Adipose tissue (tissue), 3 donors: ENCODE results near the gene DISC1. TPM values are rescaled to one million over a fixed set of nuclear protein-coding genes. Genes with fewer than 3 reads are reported as not detected.

ENCODE experiments used
- H3K27ac ChIP-seq: one replicate; pipeline ENCODE4 v1.5.1; 2013; ENCODE audit warnings: low read depth, low read length
- WGBS, 3 donors: extraction: QIAGEN DNeasy Blood & Tissue Kit; methylation state at CpG; one replicate each; pipeline ENCODE4 v1.1.7; 2013; 5-methylcytosine and 5-hydroxymethylcytosine counted together
- polyA plus RNA-seq, 3 donors: library from polyadenylated mRNA; stranded (reverse); fragments of 200-250 nt; gene quantifications; one replicate each; pipeline ENCODE4 v1.2.3, GENCODE V29; 2013
- donor health status: healthy with polysubstance abuse.
- donor health status: Bipolar disorder and iron deficiency.
- donor health status: healthy.

The DISC1 gene
- polyA plus RNA-seq, 3 donors = 0.48 to 1.5 (median 1.4) TPM

DNA sequence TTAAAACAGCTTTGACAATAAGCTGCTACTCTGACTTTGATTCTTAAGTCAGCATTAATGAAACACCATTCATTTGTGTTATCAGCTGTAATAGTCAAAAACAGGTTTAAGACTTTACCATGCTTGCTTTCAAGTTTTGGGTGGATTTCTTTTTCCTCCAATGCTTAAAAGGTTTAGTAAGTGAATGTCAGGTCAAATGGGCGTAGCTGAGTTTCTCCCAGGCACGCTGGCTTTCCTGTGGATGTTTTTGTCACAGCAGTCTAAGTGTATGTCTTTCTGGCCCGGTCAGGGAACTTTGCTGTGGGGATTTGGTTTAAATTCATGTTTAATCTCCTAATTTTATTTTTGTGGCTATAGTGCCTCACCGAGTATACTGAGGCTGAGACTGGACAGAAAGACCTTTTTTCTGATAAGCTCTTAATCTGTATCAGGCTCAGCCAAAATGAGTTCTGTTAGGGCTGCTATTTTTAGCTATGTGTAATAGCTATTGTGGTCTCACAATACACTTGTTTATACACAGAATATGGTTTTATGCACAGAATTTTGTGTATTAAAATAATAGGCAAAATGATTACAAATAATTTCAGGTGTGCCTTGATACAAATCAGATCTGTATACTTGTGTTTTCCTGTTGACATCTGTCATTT, 292.8 kb downstream of the DISC1 start:
- WGBS, 3 donors = 57 to 61% (median 59%) methylated on average over 4 of the region's 4 CpGs

DNA sequence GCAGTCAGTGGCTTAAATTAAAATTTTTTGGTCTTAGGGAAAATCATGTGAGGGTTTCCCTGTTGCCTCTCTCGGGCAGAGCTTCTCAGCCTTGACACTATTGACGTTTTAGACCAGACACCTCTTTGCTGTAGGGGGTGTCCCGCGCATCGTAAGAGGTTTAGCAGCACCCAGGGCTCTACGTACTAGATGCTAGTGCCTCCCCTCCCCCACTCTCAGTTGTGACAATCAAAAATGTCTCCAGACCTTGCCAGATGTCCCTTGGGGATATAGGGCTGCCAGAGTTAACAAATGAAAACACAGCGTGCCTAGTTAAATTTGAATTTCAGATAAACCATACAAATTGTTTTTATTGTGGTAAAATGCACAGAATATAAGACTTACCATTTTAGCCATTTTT, 293.3 kb downstream of the DISC1 start:
- H3K27ac ChIP-seq = no peak overlapping the region
- 55 to 75% (median 67%) methylated on average over 7 of the region's 7 CpGs for WGBS, 3 donors

More for the DNA sequence above, 292.8 kb downstream of the DISC1 start:
- no peak overlapping the region for H3K27ac ChIP-seq

- WGBS, 3 donors = 85 to 95% (median 94%) methylated on average over 4 of the region's 4 CpGs
- no peak overlapping the region for H3K27ac ChIP-seq
These were observed 295.2 kb downstream of the DISC1 start for GRCh38 chr1:231921646-231922345.

- 92 to 93% (median 93%) methylated on average over 12 of the region's 12 CpGs for WGBS, 3 donors
- no peak overlapping the region for H3K27ac ChIP-seq
These were observed 297.0 kb downstream of the DISC1 start for GRCh38 chr1:231923491-231924041.

GRCh38 chr1:231924180-231924579, 297.6 kb downstream of the DISC1 start:
- H3K27ac ChIP-seq = no peak overlapping the region
- 58 to 81% (median 77%) methylated on average over 7 of the region's 7 CpGs for WGBS, 3 donors

DNA sequence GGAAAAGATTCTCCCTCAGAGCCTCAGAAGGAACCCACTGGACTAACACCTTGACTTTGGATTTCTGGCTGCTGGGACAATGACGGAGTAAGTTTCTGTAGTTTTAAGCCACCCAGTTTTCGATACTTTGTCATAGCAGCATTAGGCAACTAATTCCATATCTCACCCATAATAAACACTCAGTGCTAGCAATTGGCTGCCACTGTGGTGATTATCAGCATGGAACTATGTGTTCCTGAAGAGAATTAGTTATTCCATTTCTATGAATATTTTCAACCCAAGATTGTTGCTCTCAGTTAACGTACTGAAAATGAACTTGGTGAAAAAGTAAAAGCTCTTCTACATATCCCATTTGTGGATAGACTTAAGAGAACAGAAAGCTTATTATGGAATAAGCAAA, 299.3 kb downstream of the DISC1 start:
- no peak overlapping the region for H3K27ac ChIP-seq
- 91 to 96% (median 92%) methylated on average over 3 of the region's 3 CpGs for WGBS, 3 donors

- H3K27ac ChIP-seq = no peak overlapping the region
- WGBS, 3 donors = 76 to 84% (median 83%) methylated on average over 1 of the region's 1 CpG
These were observed 299.8 kb downstream of the DISC1 start for GRCh38 chr1:231926340-231926739.

GRCh38 chr1:231926933-231927332, 300.3 kb downstream of the DISC1 start:
- 90 to 96% (median 93%) methylated on average over 2 of the region's 2 CpGs for WGBS, 3 donors
- H3K27ac ChIP-seq = no peak overlapping the region

- WGBS, 3 donors = 81 to 87% (median 82%) methylated on average over 7 of the region's 7 CpGs
- H3K27ac ChIP-seq = no peak overlapping the region
These were observed 300.8 kb downstream of the DISC1 start for GRCh38 chr1:231927431-231927830.

GRCh38 chr1:231929311-231929710, 302.7 kb downstream of the DISC1 start:
- 20 to 44% (median 43%) methylated on average over 8 of the region's 8 CpGs for WGBS, 3 donors
- no peak overlapping the region for H3K27ac ChIP-seq

DNA sequence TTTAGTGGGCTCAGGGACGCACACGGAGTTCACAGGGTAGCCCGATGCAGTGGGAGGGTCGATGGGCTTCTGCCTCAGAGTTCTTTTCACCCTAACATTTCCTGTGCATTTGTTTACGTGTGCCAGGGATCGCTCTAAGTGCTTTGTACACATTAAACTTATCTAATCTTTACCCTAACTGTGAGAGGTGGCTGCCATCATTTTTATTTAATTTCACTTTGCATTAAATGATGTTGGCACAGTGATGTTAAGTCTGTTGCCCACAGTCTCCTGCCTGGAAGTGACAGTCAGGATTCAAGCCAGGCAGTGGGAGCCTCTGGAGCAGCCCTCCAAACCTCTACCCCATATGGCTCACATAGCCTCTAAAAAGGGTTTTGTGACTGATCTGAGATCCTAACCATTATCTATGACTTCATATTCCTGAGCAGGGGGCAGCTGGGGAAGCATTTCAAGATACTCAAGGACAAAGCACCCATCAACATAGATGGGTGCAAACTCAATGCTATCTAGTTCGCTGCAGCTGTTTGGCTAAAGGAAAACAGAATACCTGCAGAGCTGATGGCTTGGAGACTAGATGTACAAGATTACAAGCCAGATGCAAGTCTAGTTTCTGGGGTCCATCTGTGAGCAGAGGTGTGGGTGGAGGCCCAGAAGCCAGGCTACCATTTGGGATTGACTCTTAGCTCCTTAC, 303.8 kb downstream of the DISC1 start:
- WGBS, 3 donors = 61 to 83% (median 81%) methylated on average over 7 of the region's 7 CpGs
- H3K27ac ChIP-seq = no peak overlapping the region

DNA sequence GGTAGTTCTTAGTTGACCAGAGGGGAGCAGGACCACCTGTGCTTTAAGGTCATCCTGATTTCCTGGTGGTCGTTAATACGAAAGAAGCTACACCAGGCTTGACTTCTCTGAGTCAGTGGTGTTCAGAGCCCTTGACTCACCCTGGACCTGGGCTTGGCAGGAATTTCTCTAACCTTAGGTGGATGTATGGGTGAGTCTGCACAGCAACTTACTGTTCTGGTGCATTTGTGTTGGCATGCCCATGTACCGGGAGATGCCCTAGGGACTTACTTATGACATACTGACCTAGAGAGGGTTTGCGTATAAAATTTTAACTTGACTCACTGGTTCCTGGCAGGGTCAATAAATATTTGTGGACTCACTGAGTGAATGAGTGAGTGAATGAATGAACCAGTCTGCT, 304.6 kb downstream of the DISC1 start:
- no peak overlapping the region for H3K27ac ChIP-seq
- 93 to 94% (median 93%) methylated on average over 4 of the region's 4 CpGs for WGBS, 3 donors

GRCh38 chr1:231931846-231932454, 305.4 kb downstream of the DISC1 start:
- WGBS, 3 donors = 83 to 93% (median 89%) methylated on average over 4 of the region's 4 CpGs
- no peak overlapping the region for H3K27ac ChIP-seq

DNA sequence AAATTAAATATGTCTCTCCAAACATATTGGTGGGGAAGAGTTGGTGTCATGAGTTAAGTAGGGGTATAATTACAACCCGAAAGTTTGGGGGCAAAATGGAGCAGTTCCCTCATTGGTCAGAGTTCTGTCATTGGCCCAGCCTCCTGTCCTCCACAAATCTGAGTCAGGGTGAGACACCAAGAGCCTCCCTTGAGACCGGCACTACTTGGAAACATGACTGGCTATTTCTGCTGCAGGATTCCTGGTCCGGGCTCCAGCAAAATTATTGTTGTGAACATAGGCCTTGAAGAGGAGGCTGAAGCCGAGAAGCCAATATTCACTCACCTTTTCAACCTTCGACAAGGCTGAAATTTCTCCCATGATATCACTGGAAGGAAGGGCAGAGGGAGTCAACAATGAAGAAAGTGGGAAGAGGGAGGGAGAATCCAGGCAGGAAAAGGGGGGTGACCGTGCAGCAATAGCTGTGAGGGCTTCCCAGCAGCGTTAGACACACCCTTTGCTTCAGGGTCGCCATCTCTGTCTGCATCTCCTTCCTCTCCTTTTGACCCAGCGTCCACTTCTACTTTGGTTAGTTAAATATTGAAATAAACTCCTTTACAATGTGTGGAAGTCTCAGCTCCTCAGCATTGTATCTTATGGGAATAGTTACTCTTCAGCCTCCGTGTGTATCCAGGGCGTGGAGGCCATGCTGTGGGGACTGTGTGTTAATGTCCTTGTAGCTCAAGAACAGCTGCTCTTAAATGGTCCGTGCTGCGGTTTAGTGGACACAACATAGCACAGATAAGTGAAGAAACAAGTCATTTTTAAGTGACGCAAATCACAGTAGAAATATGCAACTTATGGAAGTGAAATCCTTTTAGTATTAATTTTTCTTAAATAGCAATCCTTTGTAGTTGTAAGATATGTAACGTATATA, 307.4 kb downstream of the DISC1 start:
- WGBS, 3 donors = 71 to 84% (median 79%) methylated on average over 15 of the region's 15 CpGs
- no peak overlapping the region for H3K27ac ChIP-seq

GRCh38 chr1:231934797-231935196, 308.2 kb downstream of the DISC1 start:
- H3K27ac ChIP-seq = no peak overlapping the region
- 7 to 42% (median 38%) methylated on average over 5 of the region's 5 CpGs for WGBS, 3 donors

DNA sequence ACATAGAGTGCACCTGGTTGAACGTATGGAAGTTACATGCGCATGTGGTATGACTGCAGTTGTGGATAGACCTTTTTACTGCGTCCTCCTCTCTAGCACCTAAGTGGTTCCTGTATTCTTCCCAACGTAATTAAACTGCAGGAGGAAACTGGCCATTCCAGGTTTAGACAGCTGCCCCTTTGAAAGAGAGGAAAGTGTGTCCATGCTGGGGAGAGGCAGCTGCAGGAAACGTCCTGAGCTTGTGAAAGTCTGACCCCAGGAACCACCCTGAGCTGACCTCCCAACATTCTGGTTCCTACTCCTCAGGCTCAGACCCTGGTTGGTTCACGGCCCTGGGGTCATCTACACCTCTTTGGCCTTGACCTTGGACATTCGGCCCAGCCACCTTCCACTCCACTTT, 309.3 kb downstream of the DISC1 start:
- 74 to 78% (median 78%) methylated on average over 7 of the region's 7 CpGs for WGBS, 3 donors
- H3K27ac ChIP-seq = no peak overlapping the region

DNA sequence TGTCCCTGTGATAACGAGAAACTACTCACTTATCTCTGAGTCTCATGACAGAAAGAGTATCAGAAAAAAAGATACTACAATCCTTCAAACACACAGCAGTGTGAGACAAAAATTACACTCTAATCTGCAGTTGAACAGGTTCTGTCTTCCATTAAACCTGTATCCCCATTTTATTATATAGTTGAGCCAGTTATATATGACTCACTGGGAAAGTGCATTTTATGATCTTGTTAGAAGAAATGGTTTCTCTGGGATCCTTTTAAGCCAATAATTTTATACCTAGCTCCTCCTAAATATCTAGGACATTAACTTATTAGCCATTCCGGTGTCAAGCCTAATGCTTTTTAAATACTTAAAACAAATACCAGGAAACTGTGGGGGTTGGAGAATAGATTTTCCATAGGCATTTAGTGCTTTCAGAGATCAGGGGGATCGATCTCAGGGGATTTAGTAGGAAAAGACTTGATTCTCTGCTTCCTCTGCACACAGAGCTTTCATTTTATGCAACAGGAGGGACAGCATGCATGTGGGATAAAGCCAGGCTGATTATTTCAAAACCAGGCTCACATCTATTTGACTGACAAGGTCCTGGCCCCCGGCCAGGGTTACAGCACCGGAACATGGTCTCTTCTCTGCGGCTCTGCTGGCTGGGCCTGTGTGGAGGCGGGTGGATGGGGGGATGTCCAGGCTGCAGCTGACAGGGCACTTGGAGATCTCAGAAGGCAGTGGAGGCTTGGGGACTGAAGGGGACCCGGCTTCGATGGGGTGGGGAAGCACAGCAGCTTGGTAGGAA, 310.6 kb downstream of the DISC1 start:
- 24 to 51% (median 38%) methylated on average over 9 of the region's 9 CpGs for WGBS, 3 donors
- no peak overlapping the region for H3K27ac ChIP-seq
